Measurements from ENCODE around the gene PPY. TPM values are rescaled to one million over a fixed set of nuclear protein-coding genes. Genes with fewer than 3 reads are reported as not detected.
A peak's percentile ranks its signal among the peaks of the same experiment; 100 is the strongest.

Gene PPY
- total and polyA plus RNA-seq, 11 donors: not detected

- Histone ChIP-seq H3K4me3 (no peak overlapping the region), H3K4me1 (peaks cover 0 to 23% (median 8%) of the 10 kb centered on the region in 12 donors), H3K27me3 (peaks cover 0 to 57% (median 9%) of the 10 kb centered on the region in 9 donors), H3K27ac (peak overlapping the region in 2 of 12 donors; percentile 14 to 45), H3K36me3 (no peaks in the 10 kb centered on the region), H3K9me3 (no peaks in the 10 kb centered on the region)
- intact Hi-C loops (cut with DNase I): no loop called here
- ATAC-seq (peak in 3 of 4 donors; percentile 29 to 68 (median 45)), DNase-seq (no peak)
- TF ChIP-seq CTCF (IDR thresholded peaks at IDR 0.05) (no peak), POLR2A (IDR thresholded peaks at IDR 0.05) (no peak)
- WGBS, 4 donors: 56 to 64% (median 63%) methylated on average over 7 of the region's 7 CpGs
Measured at GRCh38 chr17:43986225-43986981, 44.1 kb upstream of the PPY start.

GRCh38 chr17:43984521-43984920, 42.2 kb upstream of the PPY start:
- ATAC-seq (no peak), DNase-seq (no peak)
- intact Hi-C loops (cut with DNase I): no loop called here
- Histone ChIP-seq H3K27me3 (peaks cover 0 to 63% (median 9%) of the 10 kb centered on the region in 9 donors), H3K4me1 (peaks cover 0 to 23% (median 8%) of the 10 kb centered on the region in 12 donors), H3K4me3 (peak overlapping the region in 8 of 12 donors; percentile 41 to 62 (median 52)), H3K36me3 (no peaks in the 10 kb centered on the region), H3K27ac (no peak overlapping the region), H3K9me3 (no peaks in the 10 kb centered on the region)
- no peak for TF ChIP-seq POLR2A (IDR thresholded peaks at IDR 0.05)
- no peak for TF ChIP-seq CTCF (IDR thresholded peaks at IDR 0.05)
- 79 to 92% (median 80%) methylated on average over 8 of the region's 8 CpGs for WGBS, 4 donors

GRCh38 chr17:43983515-43984411, 41.5 kb upstream of the PPY start:
- H3K4me1 ChIP-seq: peaks cover 0 to 23% (median 8%) of the 10 kb centered on the region in 12 donors
- peak in 5 of 12 donors; percentile 13 to 30 (median 27) for TF ChIP-seq CTCF (IDR thresholded peaks at IDR 0.05)
- TF ChIP-seq POLR2A (IDR thresholded peaks at IDR 0.05): no peak
- H3K27me3 ChIP-seq: peaks cover 0 to 63% (median 9%) of the 10 kb centered on the region in 9 donors
- no peaks in the 10 kb centered on the region for H3K9me3 ChIP-seq
- H3K27ac ChIP-seq: peak overlapping the region in 2 of 12 donors; percentile 3 to 5
- WGBS, 4 donors: 3 to 11% (median 7%) methylated on average over 38 to 78 of the region's 78 CpGs
- DNase-seq: peak in 4 of 5 donors; percentile 21 to 63 (median 30)
- intact Hi-C loops (cut with DNase I): no loop called here
- ATAC-seq: peak in 3 of 4 donors; percentile 41 to 69 (median 53)
- peak overlapping the region; percentile 20 to 62 (median 48) for H3K4me3 ChIP-seq
- H3K36me3 ChIP-seq: no peaks in the 10 kb centered on the region

GRCh38 chr17:43983196-43983514, 40.9 kb upstream of the PPY start:
- 23 to 39% (median 36%) methylated on average over 5 of the region's 5 CpGs for WGBS, 4 donors
- H3K36me3 ChIP-seq: no peaks in the 10 kb centered on the region
- H3K4me3 ChIP-seq: peak overlapping the region in 4 of 12 donors; percentile 20 to 59 (median 55)
- ATAC-seq (no peak), DNase-seq (no peak)
- no peaks in the 10 kb centered on the region for H3K9me3 ChIP-seq
- intact Hi-C loops (cut with DNase I): no loop called here
- TF ChIP-seq CTCF (IDR thresholded peaks at IDR 0.05) (no peak), POLR2A (IDR thresholded peaks at IDR 0.05) (no peak)
- H3K4me1 ChIP-seq: peaks cover 0 to 23% (median 8%) of the 10 kb centered on the region in 12 donors
- H3K27ac ChIP-seq: no peak overlapping the region
- H3K27me3 ChIP-seq: peaks cover 0 to 63% (median 9%) of the 10 kb centered on the region in 9 donors

Data from heart left ventricle (tissue), 16 donors.